GM19395 (cell line): ENCODE measurements around the gene TRPV4.

Source experiments
- ATAC-seq: cut with Tn5 transposase; IDR thresholded peaks from one replicate; pipeline ENCODE4 v1.9.1; 2021; ENCODE audit warnings: mild to moderate bottlenecking, moderate library complexity; ENCODE audit not compliant: unreplicated experiment

TRPV4 gene

DNA sequence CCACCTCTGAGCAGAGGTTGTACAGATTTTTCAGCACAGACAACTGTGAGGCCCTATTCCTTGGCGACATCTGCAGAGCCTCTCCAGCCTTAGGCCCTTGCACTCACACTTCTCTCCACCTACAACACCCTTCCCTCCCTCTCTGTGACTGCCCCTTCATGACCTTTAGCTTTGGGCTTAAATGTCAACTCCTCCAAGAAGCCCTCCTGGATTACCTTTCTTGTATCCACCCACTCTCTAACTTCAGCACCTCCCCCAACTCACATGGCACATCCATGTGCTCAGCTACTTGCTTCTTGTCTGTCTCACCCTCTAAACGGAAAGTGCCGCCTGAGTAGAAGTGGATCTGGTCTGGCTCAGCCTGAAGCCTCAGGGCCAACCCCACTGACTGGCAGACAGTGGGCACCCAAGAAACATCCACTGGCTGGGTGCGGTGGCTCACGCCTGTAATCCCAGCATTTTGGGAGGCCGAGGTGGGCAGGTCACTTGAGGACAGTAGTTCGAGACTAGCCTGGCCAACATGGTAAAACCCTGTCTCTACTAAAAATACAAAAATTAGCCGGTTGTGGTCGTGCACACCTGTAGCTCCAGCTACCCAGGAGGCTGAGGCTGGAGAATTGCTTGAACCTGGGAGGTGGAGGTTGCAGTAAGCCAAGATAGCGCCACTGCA lies 22.1 kb downstream of the TRPV4 start:
- ATAC-seq = no peak

DNA sequence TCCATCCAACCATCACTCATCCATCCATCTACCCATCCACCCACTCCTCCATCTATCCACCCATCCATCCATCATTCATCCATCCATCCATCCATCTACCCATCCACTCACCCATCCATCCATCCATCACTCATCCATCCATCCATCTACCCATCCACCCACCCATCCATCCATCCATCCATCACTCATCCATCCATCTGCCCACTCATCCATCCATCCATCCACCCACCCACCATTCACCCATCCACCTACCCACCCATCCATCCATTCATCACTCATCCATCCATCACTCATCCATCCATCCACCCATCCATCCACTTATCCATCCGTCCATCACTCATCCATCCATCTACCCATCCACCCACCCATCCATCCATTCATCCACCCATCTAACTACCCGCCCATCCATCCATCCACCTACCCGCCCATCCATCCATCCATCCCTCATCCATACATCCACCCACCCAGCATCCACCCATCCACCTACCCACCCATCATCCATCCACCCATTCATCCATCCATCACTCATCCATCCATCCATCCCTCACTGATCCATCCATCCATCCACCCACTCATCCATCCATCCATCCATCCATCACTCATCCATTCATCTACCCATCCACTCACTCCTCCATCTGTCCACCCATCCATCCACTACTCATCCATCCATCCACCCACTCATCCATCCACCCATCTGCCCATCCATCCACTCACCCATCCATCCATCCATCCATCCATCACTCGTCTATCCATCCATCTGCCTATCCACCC lies 24.1 kb downstream of the TRPV4 start:
- no peak for ATAC-seq

DNA sequence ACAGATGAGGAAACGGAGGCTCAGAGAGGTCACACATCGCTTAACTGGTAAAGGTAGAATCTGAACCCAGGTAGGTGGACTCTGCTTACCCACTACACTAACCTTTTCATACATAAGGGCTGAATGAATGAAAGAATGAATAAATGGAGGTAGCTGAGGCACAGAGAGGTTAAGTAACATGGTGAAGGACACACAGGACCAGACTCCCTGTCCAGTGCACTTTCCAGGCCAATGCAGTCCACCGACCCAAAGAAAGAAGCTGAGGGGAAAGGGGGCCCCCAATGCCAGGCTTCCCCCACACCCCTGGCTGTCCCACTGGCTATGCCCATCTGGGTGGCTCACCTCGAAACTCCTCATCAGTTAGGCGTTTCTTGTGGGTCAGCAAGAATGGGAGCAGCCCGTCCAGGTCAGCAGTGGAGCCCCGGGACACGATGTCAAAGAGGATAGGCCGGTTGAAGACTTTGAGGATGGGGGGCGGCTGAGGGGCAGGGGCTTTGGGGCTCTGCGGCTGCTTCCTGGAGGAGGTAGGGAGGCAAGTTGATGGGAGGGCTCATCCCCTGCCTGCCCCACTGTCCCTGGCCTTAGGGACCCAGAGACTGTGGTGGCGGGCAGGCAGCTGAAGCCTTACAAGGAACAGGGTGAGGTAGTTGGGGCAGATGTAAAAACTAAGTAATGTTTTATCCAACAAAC lies 25.1 kb downstream of the TRPV4 start:
- ATAC-seq = no peak

DNA sequence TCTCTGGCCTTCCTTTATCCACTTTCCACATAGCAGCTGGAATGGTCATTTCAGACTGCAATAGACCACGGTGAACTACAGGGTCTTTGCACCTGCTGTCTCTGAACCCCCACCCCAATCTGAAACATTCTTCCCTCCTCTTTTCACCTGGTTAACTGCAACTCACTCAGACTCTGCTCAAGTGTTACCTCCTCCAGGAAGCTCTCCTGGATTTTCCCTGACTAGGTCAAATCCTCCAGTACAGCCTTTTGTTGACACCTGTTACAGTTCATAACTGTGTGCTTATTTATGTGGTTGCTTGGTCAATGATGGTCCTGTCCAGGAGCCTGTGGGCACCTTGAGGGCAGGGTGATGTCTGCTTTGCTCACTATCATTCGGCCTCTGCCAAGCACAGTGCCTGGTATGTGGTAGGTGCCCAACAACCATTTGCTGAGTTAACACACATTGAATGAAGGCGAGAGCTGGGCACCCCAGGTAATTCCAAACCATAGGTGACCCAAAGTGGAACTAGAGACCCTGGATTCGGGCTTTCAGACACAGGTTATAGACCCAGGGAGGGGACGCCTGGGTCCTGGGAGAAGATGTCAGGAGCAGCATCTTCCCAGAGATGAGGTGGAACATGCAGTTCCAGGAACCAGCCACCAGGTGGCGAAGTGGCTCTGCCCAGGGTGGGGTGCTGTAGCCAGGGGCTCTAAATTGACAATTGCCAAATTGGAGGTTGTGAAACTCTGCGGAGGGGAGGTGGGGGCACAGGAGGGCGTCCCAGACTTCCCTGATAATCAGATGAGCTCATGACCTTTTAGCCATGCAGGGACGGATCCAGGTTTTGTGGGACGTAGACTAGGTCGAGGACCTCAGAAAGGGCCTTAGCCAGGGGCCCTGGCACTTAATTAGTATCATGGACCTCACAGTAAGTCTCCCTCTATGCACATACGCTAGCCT lies 28.1 kb downstream of the TRPV4 start:
- no peak for ATAC-seq

DNA sequence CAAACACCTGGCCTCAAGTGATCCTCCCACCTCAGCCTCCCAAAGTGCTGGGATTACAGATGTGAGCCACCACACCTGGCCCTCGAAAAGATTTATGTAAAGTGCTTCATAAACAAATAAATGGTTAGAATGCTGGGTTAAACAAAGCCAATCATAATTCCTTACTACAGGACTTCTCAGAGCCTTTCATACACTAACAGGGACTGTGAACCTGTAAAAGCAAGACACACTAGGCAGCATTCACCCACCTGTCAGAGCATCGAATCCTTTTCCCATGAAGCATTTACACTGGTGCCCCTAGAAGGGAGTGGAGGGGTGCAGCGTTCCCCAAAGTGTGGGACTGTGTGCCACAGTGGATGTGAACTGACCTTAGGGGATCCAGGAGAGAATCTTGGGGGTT lies 29.5 kb downstream of the TRPV4 start:
- ATAC-seq = no peak

DNA sequence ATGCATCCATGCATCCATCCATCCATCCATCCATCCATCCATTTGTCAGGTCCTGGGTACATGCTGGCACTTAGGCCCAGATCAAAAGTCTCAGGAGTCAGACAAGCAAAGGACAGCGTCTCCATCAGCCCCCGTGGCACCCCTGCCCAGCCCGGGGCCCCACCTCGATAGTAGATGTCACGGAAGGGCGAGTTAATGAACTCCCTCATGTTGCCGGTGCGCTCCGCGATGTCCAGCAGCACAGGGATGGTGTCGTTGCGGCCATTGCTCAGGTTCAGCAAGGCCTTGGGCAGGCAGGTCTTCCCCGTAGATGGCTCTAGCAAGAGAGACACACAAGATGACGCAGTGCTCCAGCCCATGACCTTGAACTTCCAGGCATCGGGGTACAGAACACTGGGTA lies 30.4 kb downstream of the TRPV4 start:
- no peak for ATAC-seq

DNA sequence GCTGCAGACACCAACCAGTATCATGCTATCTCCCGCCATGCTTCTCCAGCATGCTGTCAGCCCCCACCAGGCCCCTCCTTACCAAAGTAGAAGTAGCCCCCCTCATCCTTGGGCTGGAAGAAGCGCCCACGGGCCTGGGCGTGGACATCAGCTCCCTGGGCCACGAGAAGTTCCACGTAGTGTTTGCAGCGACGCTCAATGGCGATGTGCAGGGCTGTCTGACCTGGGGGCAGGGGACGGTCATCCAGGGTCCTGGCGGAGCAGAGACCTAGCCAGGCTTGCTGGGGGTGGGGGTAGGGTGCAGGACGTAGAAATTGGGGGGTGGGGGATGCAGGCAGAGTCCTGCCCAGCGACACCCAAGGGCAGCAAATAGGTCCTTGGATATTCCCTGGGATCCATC lies 32.7 kb downstream of the TRPV4 start:
- no peak for ATAC-seq

DNA sequence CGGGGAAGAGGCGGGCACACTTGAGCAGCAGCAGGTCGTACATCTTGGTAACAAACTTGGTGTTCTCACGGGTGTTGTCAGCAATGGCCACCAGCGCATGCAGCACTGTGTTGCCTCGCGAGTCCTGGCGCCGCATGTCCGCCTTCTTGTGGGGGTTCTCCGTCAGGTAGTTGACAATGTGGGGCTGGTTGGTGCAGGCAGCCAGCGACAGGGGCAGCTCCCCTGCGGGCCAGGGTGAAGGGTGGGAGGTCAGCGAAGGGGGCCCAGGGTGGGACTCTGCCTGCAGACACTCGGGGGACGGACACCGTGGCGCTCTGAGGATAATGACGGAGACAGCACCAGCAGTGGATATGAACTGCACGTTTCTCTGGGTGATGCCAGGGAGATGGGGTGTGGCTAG lies 34.5 kb downstream of the TRPV4 start:
- ATAC-seq = no peak

DNA sequence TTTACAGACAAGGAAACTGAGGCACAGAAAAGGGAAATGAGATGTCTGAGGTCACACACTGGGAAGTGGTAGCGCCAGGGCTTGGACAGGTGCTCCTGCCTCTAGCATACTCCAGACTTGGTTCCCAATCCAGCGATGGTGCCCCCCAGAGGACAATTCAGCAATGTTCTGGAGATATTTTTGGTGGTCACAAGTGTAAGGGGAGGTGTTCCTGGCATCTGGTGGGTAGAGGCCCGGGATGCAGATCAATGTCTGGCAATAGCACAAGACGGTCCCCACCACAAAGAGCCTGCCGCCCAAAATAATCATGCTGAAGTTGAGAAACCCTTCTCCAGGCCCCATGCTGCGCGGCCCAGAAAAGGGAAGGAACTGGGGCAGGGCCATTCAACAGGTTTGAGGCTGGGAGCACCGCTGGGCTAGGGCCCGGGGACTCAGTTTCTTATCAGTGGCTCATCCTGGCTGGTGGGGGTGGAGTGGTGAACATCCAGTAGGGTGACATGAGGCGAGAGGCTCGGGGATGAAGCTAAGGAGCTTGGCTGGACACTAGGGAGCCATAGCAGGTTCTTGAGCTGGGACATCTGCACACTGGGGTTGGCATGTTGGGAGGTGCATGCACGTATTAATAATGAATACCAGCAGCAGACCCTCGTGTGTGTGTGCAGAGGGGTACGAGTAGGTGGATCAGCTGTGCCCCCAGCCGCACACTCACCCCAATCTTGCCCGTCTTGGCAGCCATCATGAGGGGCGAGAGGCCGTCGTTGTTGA lies 35.1 kb downstream of the TRPV4 start:
- no peak for ATAC-seq

DNA sequence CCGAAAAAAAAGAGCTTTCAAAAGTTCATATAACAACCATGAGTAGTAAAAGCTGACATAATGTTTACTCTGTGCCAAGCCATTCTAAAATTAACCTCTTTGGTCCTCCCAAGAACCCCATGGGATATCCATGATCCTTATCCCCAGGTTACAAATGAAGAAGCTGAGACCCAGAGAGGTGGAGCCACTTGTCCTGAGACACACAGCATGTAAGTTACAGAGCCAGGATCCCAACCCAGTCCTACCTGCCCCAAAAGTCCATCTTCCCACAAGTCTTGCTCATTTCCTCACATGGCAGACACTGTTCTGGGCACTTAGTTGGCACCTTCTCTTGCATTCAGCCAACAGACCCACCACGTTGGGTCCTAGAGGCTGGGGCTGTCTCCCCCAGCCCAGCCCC lies 37.1 kb downstream of the TRPV4 start:
- no peak for ATAC-seq

DNA sequence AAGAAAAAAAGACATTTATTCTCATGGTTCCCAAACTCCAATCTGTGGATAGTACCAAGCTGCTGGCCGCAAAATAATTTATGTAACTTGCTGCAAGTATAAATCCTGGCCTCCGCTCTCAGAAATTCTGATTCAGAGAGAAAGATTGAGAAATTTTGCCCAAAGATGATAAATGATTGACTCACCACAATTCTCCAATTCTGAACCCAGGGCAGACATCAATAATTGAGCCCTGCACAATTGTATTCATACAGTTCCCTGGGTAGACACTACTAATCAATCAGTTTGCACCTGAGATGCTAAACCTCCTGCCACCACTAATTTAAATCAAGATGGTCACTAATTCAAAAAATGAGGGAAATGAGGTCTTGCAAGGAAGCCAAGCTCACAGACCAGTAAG lies 38.2 kb downstream of the TRPV4 start:
- no peak for ATAC-seq

DNA sequence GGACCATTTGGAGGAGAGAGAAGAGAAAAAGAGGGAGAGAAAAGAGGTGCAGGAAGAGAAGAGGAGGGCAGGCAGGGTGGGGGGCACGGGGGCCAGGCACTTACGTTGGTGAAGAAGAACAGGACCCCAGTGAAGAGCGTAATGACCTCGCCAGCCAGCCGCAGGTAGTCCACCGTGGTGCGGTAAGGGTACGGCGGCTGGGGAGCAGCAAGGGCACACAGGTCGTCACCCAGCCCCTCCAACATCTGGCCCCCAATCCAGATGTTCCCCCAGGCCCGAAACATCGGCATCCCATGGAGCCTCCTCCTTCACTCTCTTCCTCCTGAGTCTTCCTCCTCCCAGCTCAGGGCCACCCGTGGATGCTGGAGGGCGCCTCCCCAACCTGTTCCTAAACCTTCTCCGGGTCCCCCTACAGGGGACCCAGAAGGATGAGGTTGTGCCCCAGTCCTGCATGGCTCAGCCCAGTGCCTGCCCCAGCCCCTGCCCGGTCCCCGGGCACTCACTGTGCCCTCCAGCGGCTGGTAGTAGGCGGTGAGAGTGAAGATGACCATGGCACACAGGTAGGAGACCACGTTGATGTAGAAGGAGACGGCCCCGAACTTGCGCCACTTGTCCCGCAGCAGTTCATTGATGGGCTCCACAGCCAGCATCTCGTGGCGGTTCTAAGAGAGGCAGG lies 39.2 kb downstream of the TRPV4 start:
- no peak for ATAC-seq

DNA sequence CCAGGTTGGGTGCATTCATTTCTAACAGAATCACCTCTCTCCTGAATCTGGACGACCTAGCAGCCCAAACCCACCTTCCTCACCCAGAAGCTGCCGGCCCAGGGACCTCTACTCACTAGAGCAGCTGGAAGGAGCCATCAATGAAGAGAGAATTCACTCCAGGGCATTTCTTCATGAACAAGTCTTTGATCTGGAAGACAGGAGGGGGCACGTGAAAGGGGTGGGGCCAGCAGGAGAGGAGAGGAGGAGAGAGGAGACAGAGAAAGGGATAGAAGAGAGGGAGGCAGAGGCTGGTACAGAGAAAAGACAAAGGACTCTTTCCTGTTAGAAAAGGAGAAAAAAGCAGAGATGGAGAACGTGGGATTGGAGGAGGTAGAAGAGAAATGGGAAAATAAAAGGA lies 39.8 kb downstream of the TRPV4 start:
- ATAC-seq = no peak

DNA sequence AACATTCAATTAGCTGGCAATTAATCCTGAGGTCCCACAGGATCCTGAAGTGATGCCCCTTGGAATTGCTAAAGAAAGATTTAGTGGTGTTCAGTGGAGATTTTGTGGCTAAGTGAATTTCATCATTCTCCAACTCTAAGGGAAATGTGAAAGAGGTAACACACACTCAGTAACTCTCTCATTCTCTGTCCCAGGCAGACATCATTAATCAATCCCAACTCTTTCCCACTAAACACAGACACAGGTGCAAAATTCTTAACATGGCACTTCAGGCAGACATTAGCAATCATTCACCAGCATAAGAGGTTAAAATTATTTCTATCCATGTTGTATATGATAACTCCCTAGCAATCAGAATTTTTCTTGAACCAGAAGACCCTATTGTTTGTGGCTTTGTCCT lies 40.2 kb downstream of the TRPV4 start:
- no peak for ATAC-seq

DNA sequence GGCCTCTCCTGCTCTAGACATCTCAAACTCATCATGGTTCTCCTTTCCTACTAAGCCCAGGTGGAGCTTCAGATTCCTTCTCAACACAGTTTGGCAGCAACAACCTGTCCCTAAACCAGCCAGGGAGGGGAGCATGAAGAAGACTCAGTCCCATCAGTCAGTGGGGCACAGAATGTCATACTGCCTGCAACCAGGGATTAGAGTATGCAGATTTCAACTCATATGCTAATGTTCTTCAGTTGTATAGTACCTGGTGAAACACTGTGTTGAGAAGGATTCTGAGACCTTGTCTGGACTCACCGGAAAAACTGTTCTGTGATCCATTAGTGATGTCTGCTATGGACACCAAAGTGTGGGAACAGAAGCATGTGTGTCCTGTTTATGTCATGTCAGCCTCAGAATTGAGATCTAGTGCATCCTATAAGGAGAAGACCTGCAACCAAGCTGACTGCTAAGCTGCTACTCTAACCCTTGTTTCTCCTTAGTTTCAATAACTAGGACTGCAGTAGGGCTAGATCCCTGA lies 43.6 kb downstream of the TRPV4 start:
- ATAC-seq = no peak

DNA sequence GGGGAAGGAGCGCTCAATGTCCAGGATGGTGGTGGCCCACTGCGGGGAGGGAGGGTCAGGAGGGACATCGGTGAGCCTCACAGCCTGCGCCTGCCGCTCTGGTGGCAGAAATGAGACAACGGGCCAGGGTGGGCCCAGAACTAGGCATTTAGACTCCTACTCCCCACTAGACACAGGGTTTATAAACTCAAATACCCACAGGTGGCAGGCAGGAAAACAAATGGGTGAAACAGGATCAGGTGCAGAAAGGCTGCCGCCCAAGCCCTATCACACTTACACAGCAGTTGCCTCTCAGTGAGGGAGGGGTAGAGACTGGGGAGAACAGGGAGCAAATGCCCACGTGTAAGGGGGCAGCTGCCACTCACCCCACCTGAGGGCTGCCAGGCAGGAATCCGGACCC lies 46.4 kb downstream of the TRPV4 start:
- ATAC-seq = no peak

DNA sequence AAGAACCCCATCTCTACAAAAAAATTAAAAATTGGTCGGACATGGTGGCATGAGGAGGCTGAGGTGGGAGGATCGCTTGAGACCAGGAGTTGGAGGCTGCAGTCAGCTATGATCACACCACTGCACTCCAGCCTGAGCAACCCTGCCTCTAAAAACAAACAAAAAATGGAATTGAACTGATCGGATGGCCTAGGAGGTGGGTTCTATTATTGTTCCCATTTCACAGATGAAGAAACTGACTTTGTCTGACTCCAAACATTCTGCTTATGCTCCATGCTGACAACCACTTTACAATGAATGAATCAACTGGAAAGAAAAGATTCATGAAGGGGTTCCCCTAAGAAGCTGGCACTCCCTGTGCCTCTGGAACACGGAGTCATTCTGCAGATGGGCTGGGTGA lies 47.3 kb downstream of the TRPV4 start:
- ATAC-seq = no peak

DNA sequence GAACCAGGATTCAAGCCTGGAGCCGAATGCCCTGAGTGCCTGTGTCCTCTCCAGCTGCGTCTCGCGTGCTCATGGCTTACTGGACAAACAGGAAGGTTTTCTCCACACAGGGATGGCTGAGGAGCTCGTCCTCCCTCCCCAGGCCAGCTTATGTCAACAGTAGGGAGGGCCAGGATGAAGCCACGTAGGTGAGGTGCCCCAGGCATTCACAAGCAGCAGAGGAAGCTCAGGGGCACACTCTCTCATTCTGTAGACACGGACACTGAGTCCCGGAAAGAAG lies 49.3 kb downstream of the TRPV4 start:
- ATAC-seq = no peak

DNA sequence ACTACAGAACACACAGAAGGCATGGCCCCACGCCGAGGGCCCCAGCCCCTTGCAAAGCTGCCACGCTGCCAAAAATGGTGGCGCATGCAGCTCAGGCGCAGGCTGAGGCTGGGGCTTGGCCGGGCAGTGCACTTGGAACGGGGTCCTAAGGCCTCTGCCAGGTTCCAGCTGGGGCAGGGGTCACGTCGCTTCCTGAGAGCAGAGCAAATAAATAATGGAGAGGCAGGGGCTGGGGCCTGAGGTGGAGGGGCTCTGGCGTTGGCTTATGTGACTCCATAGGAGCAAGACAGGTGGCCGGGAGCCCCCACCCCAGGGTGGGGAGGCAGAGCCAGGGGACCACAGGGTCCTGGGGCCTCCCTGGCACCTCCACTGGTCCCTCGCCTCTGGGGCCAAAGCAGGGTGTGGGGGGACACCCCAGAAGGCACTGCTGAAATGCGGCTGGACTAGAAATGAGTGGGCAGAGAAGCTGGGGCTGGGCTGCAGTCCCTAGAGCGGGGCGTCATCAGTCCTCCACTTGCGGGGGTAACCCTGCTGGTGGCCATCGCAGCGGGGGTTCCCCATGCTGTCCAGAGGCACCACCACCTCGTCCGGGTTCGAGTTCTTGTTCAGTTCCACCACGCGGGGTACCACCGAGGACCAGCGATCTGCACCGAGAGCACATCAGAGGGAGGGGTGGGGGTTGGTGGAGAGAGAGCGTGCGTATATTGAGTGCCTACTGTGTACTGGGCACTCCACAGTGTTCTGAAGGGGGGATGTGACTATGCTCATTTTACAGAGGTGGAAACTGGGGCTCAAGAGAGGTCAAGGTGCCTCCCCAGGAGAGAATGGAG lies 49.8 kb downstream of the TRPV4 start:
- ATAC-seq = no peak
